Natural killer cell treated with Interleukin-12 subunit alpha and Interleukin-12 subunit beta and Interleukin-15 and Interleukin-18, amount 100 ng/mL, for 72 hours (primary cell): ENCODE results near the gene TIMP3. TPM values are rescaled to one million over a fixed set of nuclear protein-coding genes. Genes with fewer than 3 reads are reported as not detected.

Experiments
- ATAC-seq, 2 donors: fragments of 150-1000 bp; cut with Tn5 transposase in 1 of 2; sonication (Bioruptor Pico), chemical (Tn5 transposase) in 1 of 2; 2 replicates each; pipeline ENCODE4 v1.10.0; 2021
- DNase-seq: peaks from one replicate; pipeline ENCODE4 v3.0.0; 2022; ENCODE audit warnings: low spot score
- H3K27ac Mint-ChIP-seq, 2 donors: 1 replicate in 1 of 2; 2 replicates in 1 of 2; pipeline ENCODE4 v1.8.0; 2022; ENCODE audit warnings: mixed read lengths in 2 of 2, mild to moderate bottlenecking in 1 of 2, moderate library complexity in 1 of 2
- H3K27me3 Mint-ChIP-seq, 2 donors: 1 replicate in 1 of 2; 2 replicates in 1 of 2; pipeline ENCODE4 v1.8.0; 2022; ENCODE audit warnings: mixed read lengths in 2 of 2
- H3K36me3 Mint-ChIP-seq: one replicate; pipeline ENCODE4 v1.8.0; 2022; ENCODE audit warnings: mixed read lengths
- H3K4me1 Mint-ChIP-seq, 2 donors: 1 replicate in 1 of 2; 2 replicates in 1 of 2; pipeline ENCODE4 v1.8.0; 2022; ENCODE audit warnings: low read depth in 2 of 2, mixed read lengths in 2 of 2, mild to moderate bottlenecking in 1 of 2
- H3K4me3 Mint-ChIP-seq: one replicate; pipeline ENCODE4 v1.8.0; 2022; ENCODE audit warnings: mixed read lengths
- H3K9me3 Mint-ChIP-seq: 2 replicates; pipeline ENCODE4 v1.8.0; 2022; ENCODE audit warnings: mixed read lengths
- total RNA-seq, 2 donors: library from RNA; stranded (reverse); gene quantifications; one replicate each; pipeline ENCODE4 v1.2.3, GENCODE V29; 2022

Gene TIMP3
- total RNA-seq, 2 donors from 2014 or later: not detected

DNA sequence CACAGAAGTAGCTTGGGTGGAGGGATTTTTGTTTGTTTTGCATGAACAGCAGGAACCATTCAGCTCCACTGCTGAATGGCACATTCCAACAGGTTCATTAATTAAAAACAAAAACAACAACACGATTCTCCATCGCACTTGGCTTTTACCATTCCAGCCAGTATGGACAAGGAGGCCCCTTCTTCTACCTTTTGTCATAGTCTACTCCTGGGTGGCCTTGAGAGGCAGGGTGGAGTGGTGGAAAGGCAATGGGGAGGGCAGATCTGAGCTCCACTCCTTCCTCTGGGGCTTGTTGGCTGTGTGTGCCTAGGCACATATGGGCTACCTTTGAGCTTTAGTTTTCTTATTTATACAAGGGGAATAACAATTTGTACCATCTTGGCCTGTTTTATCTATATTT, 4.8 kb downstream of the TIMP3 start:
- no peak overlapping the region for H3K27ac Mint-ChIP-seq
- peaks cover 32 to 38% of the 10 kb centered on the region in 2 donors for H3K27me3 Mint-ChIP-seq
- no peaks in the 10 kb centered on the region for H3K36me3 Mint-ChIP-seq
- DNase-seq (no peak), ATAC-seq (no peak)
- H3K9me3 Mint-ChIP-seq: no peaks in the 10 kb centered on the region
- H3K4me3 Mint-ChIP-seq: no peak overlapping the region
- H3K4me1 Mint-ChIP-seq: no peaks in the 10 kb centered on the region

DNA sequence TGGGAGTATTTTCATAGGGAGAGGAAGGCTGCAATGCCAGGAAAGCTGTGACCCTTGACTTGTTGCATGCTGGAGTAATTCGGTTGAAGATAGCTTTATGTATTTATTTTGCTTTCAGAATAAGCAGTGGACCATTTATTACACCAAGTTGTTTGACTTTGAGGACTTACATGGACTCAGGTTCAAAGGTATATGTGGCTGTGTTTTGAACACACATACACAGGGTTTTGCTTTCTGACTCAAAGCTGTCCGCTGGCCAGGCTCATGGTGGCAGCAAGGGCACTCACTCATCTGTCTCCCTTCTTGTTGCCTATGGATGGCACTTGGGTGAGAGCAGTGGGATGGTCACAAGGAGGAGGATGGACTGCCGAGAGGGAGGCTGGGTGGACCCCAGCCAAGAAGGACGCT, 6.5 kb downstream of the TIMP3 start:
- Mint-ChIP-seq H3K27ac (no peak overlapping the region), H3K27me3 (peaks cover 22 to 28% of the 10 kb centered on the region in 2 donors), H3K4me1 (no peaks in the 10 kb centered on the region), H3K36me3 (no peaks in the 10 kb centered on the region), H3K9me3 (no peaks in the 10 kb centered on the region), H3K4me3 (no peak overlapping the region)
- DNase-seq (no peak), ATAC-seq (no peak)

DNA sequence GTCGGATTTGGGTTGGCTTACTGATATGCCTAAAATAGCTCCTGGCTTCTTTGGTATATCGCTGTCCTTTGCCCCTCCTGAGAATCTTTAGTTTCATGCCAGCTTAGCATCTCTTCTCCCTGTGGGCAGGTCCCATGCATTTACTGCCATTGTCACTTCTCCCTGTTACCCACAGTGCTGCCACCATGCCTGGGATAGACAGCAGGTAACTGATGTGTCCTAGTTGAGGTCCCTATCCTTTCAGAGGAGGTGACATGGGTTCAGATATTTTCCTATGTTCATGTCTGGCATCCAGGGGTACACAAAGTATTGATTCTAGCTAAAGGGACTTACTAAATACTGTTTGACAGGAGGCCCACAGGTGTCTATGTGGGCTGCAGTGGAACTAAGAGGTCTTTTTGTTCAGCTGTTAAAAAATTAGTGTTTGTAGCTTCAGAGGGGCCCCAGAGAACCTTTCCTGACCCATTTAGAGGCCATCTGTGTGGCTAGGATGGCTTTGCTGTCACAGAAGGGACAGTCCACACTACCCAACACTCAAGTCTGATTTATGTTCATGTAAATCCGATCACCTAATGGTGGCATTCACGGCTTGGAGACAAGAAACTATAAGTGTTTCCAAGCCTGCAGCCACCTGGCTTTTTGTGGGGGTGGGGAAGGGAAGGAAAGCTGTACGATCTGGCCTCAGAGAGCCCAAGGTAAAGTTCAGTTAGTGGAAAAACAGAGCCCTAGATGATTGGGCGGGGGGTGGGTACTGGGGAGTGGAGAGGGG, 8.5 kb downstream of the TIMP3 start:
- Mint-ChIP-seq H3K9me3 (no peaks in the 10 kb centered on the region), H3K4me1 (no peaks in the 10 kb centered on the region), H3K4me3 (no peak overlapping the region), H3K27me3 (peaks cover 8 to 25% of the 10 kb centered on the region in 2 donors), H3K27ac (no peak overlapping the region), H3K36me3 (no peaks in the 10 kb centered on the region)
- DNase-seq (no peak), ATAC-seq (no peak)

DNA sequence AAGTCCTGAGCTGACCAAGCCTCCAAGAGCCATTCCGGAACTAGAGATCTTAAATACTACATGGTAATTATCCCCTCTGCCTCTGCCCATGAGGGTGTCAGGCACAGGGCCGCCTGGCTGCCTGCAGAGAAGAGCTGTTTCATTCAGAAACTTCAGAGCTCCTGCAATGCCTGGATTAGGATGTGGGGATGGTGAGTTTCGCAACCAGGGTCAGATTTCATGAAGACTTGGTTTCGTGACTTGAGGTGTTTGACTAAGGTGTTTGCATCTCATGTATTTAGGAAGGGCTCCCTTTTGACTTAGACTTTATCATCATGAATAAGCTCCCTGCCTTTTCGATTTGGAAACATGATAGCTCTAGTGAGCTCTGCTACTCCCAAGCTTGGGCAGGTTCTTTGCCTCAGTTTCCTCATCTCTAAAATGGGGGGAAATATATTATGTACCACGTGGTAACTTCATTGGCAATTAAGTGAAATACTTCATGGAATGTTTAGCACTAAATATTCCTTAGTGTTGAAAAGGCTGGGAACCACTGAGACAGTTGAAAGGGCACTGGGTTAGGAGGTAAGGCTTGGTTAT, 9.1 kb downstream of the TIMP3 start:
- peaks cover 6 to 25% of the 10 kb centered on the region in 2 donors for H3K27me3 Mint-ChIP-seq
- H3K36me3 Mint-ChIP-seq: no peaks in the 10 kb centered on the region
- H3K4me3 Mint-ChIP-seq: no peak overlapping the region
- ATAC-seq (no peak), DNase-seq (no peak)
- H3K4me1 Mint-ChIP-seq: no peaks in the 10 kb centered on the region
- H3K9me3 Mint-ChIP-seq: no peaks in the 10 kb centered on the region
- H3K27ac Mint-ChIP-seq: no peak overlapping the region

DNA sequence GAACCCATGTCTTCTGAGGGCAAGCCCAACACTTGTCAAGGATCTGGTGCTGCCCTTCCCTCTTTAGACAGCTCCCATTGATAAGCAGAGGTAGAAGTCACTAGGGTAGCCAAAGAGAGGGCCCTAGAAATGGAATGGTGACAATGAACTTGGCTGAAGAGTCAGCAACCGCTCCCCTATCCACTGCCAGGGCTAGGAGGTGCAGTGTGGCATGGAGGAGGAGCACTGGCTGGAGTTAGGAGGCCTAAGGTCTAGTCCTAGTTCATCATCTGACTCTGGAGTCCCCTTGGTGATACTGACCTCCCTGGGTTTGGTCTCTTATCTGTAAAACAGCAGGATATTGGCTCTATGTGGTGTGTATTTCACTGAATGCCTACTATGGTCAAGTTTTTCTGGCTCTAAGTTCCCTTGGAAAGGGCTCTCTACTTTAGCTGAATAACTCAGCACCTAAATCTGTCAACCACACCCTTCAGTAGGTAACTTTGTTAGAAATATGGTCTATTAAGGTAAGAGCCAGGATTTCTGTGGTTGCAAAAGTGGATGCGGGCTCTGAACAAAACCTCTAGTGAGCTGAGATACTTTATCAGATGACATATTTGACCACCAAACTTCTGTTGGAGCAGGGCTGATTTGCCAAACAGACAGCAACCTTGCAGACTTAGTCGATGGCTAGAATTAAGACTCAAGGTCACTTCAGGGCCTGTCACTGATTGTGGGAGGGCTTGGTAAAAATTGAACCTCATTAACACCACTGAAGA, 10.5 kb downstream of the TIMP3 start:
- H3K36me3 Mint-ChIP-seq: no peaks in the 10 kb centered on the region
- H3K27ac Mint-ChIP-seq: no peak overlapping the region
- no peaks in the 10 kb centered on the region for H3K9me3 Mint-ChIP-seq
- ATAC-seq: no peak
- DNase-seq: no peak
- no peak overlapping the region for H3K4me3 Mint-ChIP-seq
- peaks cover 6 to 25% of the 10 kb centered on the region in 2 donors for H3K27me3 Mint-ChIP-seq
- no peaks in the 10 kb centered on the region for H3K4me1 Mint-ChIP-seq

DNA sequence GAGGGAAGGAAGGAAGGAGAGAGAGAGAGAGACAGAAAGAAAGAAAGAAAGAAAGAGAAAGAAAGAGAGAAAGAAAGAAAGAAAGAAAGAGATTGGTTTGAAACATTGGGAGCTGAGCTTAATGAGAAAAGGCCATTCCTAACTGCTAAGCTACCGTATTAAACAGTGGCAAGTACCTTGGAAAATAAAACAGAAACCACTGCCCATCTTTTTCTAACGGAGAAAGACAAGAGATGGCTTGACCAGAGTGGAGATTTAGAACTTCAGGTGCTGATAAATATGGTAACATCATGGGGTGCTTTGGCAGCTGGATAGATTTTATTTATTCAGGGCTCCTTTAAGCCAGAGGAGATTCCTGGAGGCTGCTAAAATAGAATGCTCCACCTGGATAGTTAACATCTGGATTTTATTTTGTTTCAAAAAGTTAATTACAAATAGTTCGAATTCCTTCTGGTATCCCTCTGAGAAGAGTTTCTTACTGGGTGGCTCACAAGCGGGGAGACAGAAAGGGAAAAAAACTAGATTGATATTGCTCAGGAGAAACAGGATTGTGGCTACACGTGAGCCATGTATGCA, 12.9 kb downstream of the TIMP3 start:
- no peaks in the 10 kb centered on the region for H3K4me1 Mint-ChIP-seq
- ATAC-seq: no peak
- no peaks in the 10 kb centered on the region for H3K36me3 Mint-ChIP-seq
- no peak for DNase-seq
- peaks cover 5 to 22% of the 10 kb centered on the region in 2 donors for H3K27me3 Mint-ChIP-seq
- H3K27ac Mint-ChIP-seq: no peak overlapping the region
- H3K4me3 Mint-ChIP-seq: no peak overlapping the region
- H3K9me3 Mint-ChIP-seq: no peaks in the 10 kb centered on the region

DNA sequence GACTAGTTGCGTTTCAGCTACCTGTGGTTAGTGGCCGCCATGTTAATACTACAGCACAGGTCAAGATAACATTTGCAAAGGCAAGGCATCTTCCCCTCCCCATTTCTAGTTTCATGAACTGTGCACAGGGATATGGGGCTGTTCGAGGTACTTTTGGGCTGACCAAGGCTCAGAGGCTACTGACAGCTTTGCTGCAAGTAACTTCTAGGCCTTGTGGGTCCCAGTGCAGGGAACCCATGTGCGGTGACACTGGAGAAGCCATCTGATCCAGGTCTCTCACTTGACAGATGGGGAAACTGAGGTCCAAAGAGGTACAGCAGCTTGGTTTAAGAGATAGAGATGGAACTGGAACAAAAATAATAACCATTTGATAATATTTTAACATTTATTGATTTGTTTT, 13.6 kb downstream of the TIMP3 start:
- Mint-ChIP-seq H3K9me3 (no peaks in the 10 kb centered on the region), H3K27me3 (peaks cover 5 to 19% of the 10 kb centered on the region in 2 donors), H3K27ac (no peak overlapping the region), H3K36me3 (no peaks in the 10 kb centered on the region), H3K4me1 (no peaks in the 10 kb centered on the region), H3K4me3 (no peak overlapping the region)
- no peak for ATAC-seq
- no peak for DNase-seq

DNA sequence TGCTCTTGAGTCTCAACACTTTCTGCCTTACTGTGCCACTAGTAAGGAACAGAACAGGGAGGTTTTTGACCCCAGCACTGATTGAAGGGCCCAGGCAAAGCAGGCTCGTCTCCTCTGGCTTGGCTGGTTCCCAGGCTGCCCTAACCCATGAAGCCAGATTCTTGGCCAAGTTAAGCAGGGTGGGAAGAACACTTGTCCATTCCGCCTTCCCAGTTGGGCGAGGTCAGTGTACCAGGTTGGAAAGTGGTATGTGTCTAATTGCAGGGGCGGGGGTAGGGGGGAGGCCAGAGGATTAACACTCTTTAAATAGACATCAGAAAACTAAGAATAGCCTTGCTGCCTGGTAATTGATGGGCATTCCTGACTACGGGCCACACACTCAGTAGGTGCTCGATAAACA, 14.4 kb downstream of the TIMP3 start:
- Mint-ChIP-seq H3K27ac (no peak overlapping the region), H3K9me3 (no peaks in the 10 kb centered on the region), H3K4me3 (no peak overlapping the region), H3K4me1 (no peaks in the 10 kb centered on the region), H3K36me3 (no peaks in the 10 kb centered on the region), H3K27me3 (peaks cover 3 to 12% of the 10 kb centered on the region in 2 donors)
- ATAC-seq (peak in 1 of 2 donors; percentile 12), DNase-seq (no peak)

DNA sequence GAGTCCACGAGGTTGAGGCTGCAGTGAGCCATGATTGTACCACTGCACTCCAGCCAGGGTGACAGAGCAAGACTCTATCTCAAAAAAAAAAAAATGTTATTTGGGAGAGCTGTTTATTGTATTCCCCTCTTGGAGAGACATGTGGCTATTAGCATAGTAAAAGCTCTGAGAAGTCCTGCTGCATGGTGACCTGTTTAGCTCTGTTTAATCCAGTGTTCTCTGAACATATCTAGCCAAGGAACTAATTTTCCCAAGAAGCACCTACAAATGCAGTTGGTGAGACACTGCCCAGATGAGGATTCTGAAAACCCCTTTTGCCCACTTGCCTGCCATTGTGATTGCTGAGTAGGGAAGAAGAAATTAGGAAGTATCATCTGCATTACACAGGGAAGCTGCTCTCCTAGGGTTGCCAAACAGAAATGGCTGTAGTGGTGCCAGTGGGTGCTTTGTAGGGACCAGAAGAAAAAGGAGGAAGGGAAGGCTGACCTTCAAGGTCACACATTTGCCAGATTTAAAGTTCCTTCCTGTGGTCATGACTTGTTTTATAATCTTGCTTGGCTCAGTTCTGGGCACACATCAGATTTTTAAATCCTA, 15.7 kb downstream of the TIMP3 start:
- Mint-ChIP-seq H3K27ac (no peak overlapping the region), H3K27me3 (peaks cover 3 to 8% of the 10 kb centered on the region in 2 donors), H3K4me3 (no peak overlapping the region), H3K9me3 (no peaks in the 10 kb centered on the region), H3K36me3 (no peaks in the 10 kb centered on the region), H3K4me1 (no peaks in the 10 kb centered on the region)
- ATAC-seq: no peak
- DNase-seq: no peak

DNA sequence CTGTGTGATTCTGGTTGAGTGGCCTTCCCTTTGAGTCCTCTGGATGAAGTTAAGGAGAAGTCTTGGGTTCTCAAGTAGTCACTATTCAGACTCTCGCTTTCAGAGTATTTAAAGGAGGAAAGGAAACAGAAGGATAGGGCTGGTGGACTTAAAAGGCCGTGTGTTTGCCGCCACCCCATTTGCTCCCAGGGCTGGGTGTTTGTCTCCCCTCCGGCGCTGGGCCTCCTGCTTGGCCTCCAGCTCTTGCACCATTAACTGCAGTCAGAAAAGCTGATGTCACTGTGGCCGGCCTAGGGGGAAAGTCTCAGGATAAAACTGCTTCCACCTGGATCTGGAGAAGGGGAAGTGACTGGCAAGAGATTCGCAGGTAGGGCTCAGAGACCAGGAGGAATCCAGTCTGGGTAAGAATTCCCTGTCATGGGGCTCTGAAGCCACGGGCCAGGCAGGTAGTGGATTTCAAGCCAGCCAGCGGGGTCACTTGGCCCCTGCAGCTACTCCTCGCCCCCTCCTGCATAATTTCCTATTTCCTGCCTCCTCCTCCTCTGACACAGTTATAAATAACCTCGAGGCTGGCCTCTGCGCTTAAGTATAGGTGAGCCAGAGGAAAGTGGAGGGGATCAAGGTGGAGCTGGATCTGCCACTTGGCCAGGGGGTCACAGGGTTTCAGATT, 17.1 kb downstream of the TIMP3 start:
- H3K4me1 Mint-ChIP-seq: no peaks in the 10 kb centered on the region
- H3K4me3 Mint-ChIP-seq: no peak overlapping the region
- H3K27ac Mint-ChIP-seq: no peak overlapping the region

DNA sequence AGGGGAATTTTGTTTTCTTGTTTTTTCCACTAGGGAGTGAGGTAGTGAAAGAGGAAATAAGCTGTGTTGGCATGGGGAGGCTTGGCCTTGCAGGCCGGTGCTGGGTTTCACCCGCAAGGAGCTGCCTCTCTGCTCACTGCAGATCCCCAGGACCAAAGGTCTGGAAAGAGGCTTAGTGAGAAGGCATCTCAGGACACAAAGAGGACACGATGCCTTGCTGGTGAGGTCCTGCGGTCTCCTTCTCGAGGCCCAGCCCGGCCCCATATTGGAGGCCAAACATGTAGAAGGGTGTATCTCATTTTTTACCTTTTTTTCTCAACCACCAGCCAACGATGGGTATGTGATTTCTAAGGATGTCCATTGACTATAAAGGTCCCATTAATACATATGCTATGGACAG, 17.6 kb downstream of the TIMP3 start:
- DNase-seq: no peak
- H3K4me3 Mint-ChIP-seq: no peak overlapping the region
- ATAC-seq: no peak
- H3K4me1 Mint-ChIP-seq: no peaks in the 10 kb centered on the region
- H3K9me3 Mint-ChIP-seq: no peaks in the 10 kb centered on the region
- no peak overlapping the region for H3K27ac Mint-ChIP-seq
- peaks cover 3 to 20% of the 10 kb centered on the region in 2 donors for H3K27me3 Mint-ChIP-seq
- H3K36me3 Mint-ChIP-seq: no peaks in the 10 kb centered on the region

More for the DNA sequence above, 17.1 kb downstream of the TIMP3 start:
- no peak for DNase-seq
- Mint-ChIP-seq H3K27me3 (peaks cover 3 to 20% of the 10 kb centered on the region in 2 donors), H3K36me3 (no peaks in the 10 kb centered on the region), H3K9me3 (no peaks in the 10 kb centered on the region)
- no peak for ATAC-seq

DNA sequence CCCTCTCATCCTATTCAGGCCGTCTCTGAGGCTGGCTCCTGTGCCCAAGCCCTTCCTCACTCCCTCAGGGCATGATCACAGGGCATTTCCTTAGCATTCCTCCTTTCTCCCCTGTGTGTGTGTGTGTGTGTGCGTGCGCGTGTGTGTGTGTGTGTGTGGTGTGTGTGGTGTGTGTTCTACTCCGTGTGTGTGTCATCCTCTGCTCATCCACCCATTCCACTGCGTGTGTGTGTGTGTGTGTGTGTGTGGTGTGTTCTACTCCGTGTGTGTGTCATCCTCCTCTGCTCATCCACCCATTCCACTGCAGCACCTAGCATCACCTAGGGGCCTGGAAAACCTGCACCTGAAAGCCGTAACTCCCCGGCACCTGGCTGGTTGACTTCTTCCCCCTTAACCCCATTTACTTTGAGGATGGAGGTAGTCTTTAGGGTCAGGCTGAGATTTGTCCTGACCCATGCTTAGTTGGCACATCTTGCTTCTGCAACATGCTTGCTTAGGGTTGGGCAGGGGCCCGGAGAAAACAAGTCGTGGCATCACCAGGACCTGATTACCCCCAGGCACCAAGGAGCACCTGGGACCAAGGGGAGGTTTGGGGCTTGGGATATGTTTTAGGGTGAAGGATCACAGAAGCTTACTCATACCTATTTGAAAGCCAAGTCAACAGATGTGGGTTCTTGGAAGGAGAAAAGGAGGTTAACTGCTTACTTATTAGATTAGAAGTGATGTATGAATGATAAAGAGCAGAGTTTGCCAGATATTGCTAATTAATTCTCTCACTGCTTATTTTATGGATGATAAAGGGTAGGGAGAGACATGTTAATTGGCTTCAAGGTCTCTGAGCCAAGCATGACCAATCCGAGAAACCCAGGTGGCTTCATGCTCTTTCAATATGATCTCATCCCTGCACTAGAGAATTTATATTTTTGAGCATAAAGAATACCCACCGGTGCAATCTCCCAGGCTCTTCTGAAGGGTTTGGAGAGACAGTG, 18.9 kb downstream of the TIMP3 start:
- ATAC-seq (no peak), DNase-seq (no peak)
- H3K27me3 Mint-ChIP-seq: peaks cover 3 to 20% of the 10 kb centered on the region in 2 donors
- H3K9me3 Mint-ChIP-seq: no peaks in the 10 kb centered on the region
- H3K4me1 Mint-ChIP-seq: no peaks in the 10 kb centered on the region
- H3K36me3 Mint-ChIP-seq: no peaks in the 10 kb centered on the region
- no peak overlapping the region for H3K4me3 Mint-ChIP-seq
- H3K27ac Mint-ChIP-seq: no peak overlapping the region
